Adipocyte (in vitro differentiated cells): ENCODE data around the gene CTDSPL.

Source experiments
- DNase-seq: peaks from one replicate; pipeline ENCODE4 v3.0.0-alpha.2; 2015; ENCODE audit warnings: low read depth
- H3K27me3 ChIP-seq: replicated peaks from 2 replicates; pipeline ENCODE4 v1.7.0; 2013; ENCODE audit warnings: mild to moderate bottlenecking, low read length, moderate library complexity; ENCODE audit not compliant: control insufficient read depth, insufficient read depth
- H3K36me3 ChIP-seq: 2 replicates; pipeline ENCODE4 v1.7.0; 2013; ENCODE audit warnings: low read length, mild to moderate bottlenecking, moderate library complexity; ENCODE audit not compliant: control insufficient read depth, insufficient read depth, severe bottlenecking
- H3K4me1 ChIP-seq: 2 replicates; pipeline ENCODE4 v1.7.0; 2013; ENCODE audit warnings: mild to moderate bottlenecking, low read length, moderate library complexity; ENCODE audit not compliant: control insufficient read depth, insufficient read depth
- H3K4me3 ChIP-seq: 2 replicates; pipeline ENCODE4 v1.7.0; 2013; ENCODE audit warnings: mild to moderate bottlenecking, low read length, moderate library complexity
- H3K9ac ChIP-seq: 2 replicates; pipeline ENCODE4 v1.7.0; 2013; ENCODE audit warnings: mild to moderate bottlenecking, low read length, moderate library complexity
- H3K9me3 ChIP-seq: 2 replicates; pipeline ENCODE4 v1.7.0; 2013; ENCODE audit warnings: mild to moderate bottlenecking, low read length, moderate library complexity; ENCODE audit not compliant: control insufficient read depth

CTDSPL gene

DNA sequence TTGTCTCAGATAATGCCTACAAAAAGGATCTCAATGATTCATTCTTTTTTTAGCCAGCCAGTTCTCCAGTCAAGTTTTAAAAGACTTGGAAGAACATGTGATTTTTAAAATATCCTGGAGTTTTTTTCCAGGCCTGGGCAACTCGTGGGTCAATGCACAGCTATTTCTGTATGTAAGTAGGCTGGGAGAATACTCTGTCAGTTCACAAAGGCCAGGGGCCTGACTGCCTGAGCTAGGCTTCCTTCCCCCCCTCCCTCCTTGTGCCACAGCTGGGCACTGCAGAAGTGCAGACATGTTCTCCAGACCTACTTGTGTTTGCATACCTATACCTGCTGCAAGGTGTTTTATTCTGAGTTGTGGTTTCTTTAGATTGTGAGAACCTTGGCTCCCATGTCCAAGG is 43.7 kb downstream of the CTDSPL start:
- no peak overlapping the region for H3K9ac ChIP-seq
- H3K4me3 ChIP-seq: no peak overlapping the region
- no peaks in the 10 kb centered on the region for H3K9me3 ChIP-seq
- H3K4me1 ChIP-seq: peaks cover 26% of the 10 kb centered on the region
- H3K36me3 ChIP-seq: no peaks in the 10 kb centered on the region
- H3K27me3 ChIP-seq: no peaks in the 10 kb centered on the region
- DNase-seq: peak; percentile 48

DNA sequence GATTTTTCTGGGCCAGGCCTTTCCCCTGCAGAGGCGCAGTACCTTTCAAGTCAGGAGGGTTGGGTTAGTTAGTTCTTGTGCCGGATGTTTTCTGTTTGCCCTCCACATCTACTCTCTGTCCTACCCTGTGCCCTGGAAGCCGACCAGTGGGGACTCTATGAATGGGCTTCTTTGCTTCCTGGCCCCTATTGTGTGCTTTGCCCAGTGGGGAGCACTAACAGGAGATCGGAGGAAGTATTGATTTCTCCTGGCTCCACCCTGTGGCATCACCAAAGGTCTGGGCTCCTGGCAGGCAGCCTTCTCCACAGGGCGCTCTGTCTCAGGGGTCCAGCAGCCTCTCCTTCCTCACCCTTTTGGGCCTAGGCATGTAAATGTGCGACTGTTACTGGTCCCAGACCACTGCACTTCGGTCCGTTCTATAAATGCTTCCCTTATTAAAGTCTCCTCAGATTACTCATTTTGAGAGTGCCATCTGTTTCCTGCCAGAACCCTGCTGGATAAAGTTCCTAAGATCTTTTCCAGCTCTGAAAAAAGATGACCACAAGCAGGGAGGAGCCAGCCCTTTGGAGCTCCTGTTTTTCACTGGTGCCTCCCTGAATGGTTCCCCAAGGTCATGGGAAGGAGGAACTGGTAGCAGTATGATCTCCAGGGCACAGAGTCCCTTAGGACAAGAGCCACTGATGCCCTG is 44.5 kb downstream of the CTDSPL start:
- Histone ChIP-seq H3K27me3 (no peaks in the 10 kb centered on the region), H3K9ac (no peak overlapping the region), H3K36me3 (no peaks in the 10 kb centered on the region), H3K4me3 (no peak overlapping the region), H3K9me3 (no peaks in the 10 kb centered on the region), H3K4me1 (peaks cover 26% of the 10 kb centered on the region)
- DNase-seq: peak; percentile 66

- Histone ChIP-seq H3K27me3 (no peaks in the 10 kb centered on the region), H3K4me3 (no peak overlapping the region), H3K4me1 (peaks cover 26% of the 10 kb centered on the region), H3K9me3 (no peaks in the 10 kb centered on the region), H3K36me3 (no peaks in the 10 kb centered on the region), H3K9ac (no peak overlapping the region)
- DNase-seq: no peak
These were observed 45.1 kb downstream of the CTDSPL start for GRCh38 chr3:37906734-37907282.

DNA sequence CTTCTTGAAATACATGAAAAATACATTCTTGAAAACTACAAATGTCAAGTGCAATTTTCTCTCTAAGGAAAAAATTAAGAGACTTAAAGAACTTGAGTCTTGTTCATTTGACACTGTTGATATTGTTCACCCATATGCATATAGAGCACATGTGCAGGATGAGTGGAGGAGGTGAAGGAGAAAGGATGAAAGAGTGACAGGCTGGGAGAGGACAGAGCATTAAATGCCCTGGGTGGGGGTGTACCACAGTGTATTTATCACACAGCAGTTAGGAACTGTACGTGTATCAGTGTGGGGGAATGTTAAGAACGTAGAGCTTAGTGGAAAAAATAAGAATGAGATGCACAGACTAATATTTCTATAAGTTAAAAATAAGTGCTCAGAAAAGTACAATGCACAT is 45.7 kb downstream of the CTDSPL start:
- no peak for DNase-seq
- Histone ChIP-seq H3K4me3 (no peak overlapping the region), H3K36me3 (no peaks in the 10 kb centered on the region), H3K27me3 (no peaks in the 10 kb centered on the region), H3K4me1 (peaks cover 26% of the 10 kb centered on the region), H3K9me3 (no peaks in the 10 kb centered on the region), H3K9ac (no peak overlapping the region)

- Histone ChIP-seq H3K9me3 (no peaks in the 10 kb centered on the region), H3K4me3 (no peak overlapping the region), H3K4me1 (peaks cover 26% of the 10 kb centered on the region), H3K27me3 (no peaks in the 10 kb centered on the region), H3K36me3 (no peaks in the 10 kb centered on the region), H3K9ac (no peak overlapping the region)
- no peak for DNase-seq
These were observed 46.2 kb downstream of the CTDSPL start for GRCh38 chr3:37907906-37908305.

- Histone ChIP-seq H3K4me3 (no peak overlapping the region), H3K9me3 (no peaks in the 10 kb centered on the region), H3K4me1 (peaks cover 26% of the 10 kb centered on the region), H3K36me3 (no peaks in the 10 kb centered on the region), H3K27me3 (no peaks in the 10 kb centered on the region), H3K9ac (no peak overlapping the region)
- DNase-seq: no peak
These were observed 47.6 kb downstream of the CTDSPL start for GRCh38 chr3:37909067-37909911.

DNA sequence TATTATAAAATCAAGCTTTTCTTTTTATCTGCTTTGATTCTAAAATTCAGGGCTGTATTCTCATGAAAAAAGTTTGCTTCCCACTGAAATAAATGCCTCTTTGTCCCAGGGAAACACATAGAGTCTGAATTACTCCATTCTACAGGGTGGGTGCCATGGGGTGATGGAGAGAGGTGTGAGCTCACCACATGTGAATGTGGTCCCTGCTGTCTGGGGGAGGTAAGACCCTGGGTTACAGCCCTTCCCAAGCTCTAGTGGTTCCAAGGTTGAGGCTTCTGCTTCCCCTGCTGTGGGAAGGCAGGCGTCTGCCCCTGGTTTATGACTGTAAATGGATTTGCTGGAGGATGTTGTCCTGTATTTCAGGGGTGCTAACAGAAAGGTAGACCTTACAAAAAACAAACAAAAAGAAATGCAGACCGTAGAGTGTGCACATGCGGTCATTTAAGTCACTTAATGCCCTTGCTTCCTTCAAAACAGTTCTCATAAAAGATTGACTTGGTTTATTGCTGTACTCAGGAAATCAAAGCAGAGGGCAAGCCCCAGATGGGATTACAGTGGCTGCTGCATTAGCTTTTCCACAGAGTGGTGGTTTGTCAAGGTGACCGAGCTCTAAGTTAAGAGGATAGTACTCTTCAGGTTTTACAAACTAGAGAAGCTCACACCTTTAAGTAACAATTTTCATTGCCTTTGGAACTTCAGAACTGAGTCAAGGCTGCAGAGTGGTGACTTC is 49.2 kb downstream of the CTDSPL start:
- DNase-seq: no peak
- Histone ChIP-seq H3K27me3 (no peaks in the 10 kb centered on the region), H3K9me3 (no peaks in the 10 kb centered on the region), H3K4me3 (no peak overlapping the region), H3K4me1 (peaks cover 10% of the 10 kb centered on the region), H3K36me3 (no peaks in the 10 kb centered on the region), H3K9ac (no peak overlapping the region)

DNA sequence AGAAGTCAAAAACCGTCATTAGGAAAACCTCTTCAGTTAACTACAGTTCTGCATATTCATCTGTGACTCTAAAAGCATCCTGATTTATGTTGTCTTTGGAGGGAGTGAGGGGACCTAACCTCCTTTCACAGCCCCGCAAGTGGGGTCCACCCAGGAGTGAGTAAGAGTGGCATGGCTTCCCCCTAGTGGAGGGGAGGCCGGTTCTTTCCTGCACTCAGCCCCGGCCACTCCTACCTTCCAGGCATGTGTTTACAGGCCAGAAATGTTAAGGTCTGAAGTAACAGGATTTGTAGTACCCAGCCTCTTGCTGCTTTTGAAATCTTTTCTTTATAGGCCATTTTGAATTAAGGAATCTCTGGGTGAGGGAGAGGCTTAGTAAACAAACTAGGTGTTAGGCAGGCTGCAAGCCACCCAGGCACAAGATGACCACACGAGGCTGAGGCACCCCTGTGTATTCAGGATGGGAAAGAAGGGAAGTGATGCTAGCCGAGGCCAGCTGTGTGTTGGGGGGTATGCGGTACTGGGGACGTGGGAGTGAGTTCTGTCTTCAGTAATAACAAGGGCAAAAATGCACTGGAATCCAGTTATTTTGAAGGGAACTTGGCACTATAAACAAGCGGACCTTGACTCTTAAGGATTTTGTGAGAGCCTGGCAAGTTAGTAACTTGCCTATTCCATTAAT is 50.5 kb downstream of the CTDSPL start:
- H3K9me3 ChIP-seq: no peaks in the 10 kb centered on the region
- H3K27me3 ChIP-seq: no peaks in the 10 kb centered on the region
- no peaks in the 10 kb centered on the region for H3K4me1 ChIP-seq
- H3K4me3 ChIP-seq: no peak overlapping the region
- H3K9ac ChIP-seq: no peak overlapping the region
- no peak for DNase-seq
- no peaks in the 10 kb centered on the region for H3K36me3 ChIP-seq

DNA sequence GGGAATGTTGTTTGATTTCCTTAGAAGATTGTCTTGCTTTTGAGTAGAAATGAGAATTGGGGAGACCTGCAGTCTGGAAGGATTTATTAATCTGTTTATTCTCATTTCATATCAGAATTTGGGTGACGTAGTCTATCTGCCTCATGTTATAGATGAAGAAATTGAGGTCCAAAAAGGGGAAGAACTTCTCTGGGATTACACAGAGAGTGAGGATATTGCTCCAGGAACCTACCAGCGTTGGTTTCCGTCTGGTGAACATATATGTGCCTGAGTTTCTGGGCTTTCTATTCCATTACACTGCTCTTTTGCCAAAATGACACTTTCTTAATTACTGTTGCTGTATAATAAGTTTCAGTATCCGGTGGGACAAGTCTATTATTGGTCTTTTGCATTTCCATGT is 51.8 kb downstream of the CTDSPL start:
- no peak overlapping the region for H3K4me3 ChIP-seq

DNA sequence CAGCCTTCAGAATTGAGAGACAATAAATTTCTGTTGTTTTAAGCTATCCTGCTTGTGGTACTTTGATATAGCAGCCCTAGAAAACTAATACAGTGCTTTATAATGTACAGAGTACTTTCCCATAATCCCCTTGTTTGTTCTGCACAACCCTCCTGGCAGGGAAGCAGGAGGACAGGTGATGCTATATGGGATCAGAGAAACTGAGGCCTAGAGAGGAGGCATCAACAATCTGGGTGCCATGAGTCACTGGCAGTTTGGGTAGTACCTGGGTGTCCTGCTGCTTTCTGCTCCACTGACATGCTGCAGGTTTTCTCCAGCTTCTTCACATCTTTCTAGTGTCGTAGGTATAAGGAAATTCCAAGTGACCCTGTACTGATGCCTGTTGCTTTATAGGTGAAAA is 55.0 kb downstream of the CTDSPL start:
- Histone ChIP-seq H3K27me3 (no peaks in the 10 kb centered on the region), H3K4me1 (no peaks in the 10 kb centered on the region), H3K4me3 (no peak overlapping the region), H3K9me3 (no peaks in the 10 kb centered on the region), H3K9ac (no peak overlapping the region), H3K36me3 (no peaks in the 10 kb centered on the region)
- DNase-seq: no peak

More for the DNA sequence above, 51.8 kb downstream of the CTDSPL start:
- Histone ChIP-seq H3K36me3 (no peaks in the 10 kb centered on the region), H3K4me1 (no peaks in the 10 kb centered on the region), H3K9ac (no peak overlapping the region), H3K9me3 (no peaks in the 10 kb centered on the region), H3K27me3 (no peaks in the 10 kb centered on the region)
- no peak for DNase-seq
